AG04449 (cell line): Measurements from ENCODE around the gene LRP1-AS.

ENCODE experiments used
- CTCF ChIA-PET: fragments of 350-600 bp; formaldehyde crosslinking; extraction: SDS; loops from one replicate; lab custom pipeline; 2021; ENCODE audit warnings: antibody characterized with exemption; lab: Yijun Ruan, JAX
- POLR2A ChIA-PET: fragments of 400-600, 350-600 bp; formaldehyde crosslinking; extraction: SDS; loops from one replicate; lab custom pipeline; 2020; ENCODE audit warnings: antibody characterized with exemption, inconsistent platforms; lab: Yijun Ruan, JAX
- DNase-seq: peaks from one replicate; pipeline ENCODE4 v3.0.0-alpha.2; 2010; ENCODE audit warnings: low read depth, low spot score
- H3K4me3 ChIP-seq: 2 replicates; pipeline ENCODE4 v1.5.1; 2011; ENCODE audit warnings: low read depth, mild to moderate bottlenecking, control low read depth, low read length
- TF ChIP-seq, protein P1 (sequence below): IDR thresholded peaks from one replicate; pipeline ENCODE4 v1.5.1; 2011; ENCODE audit warnings: mild to moderate bottlenecking, moderate library complexity, low read length, control low read depth, inconsistent platforms; ENCODE audit not compliant: insufficient read depth; ENCODE audit errors: missing control alignments

The LRP1-AS gene

DNA sequence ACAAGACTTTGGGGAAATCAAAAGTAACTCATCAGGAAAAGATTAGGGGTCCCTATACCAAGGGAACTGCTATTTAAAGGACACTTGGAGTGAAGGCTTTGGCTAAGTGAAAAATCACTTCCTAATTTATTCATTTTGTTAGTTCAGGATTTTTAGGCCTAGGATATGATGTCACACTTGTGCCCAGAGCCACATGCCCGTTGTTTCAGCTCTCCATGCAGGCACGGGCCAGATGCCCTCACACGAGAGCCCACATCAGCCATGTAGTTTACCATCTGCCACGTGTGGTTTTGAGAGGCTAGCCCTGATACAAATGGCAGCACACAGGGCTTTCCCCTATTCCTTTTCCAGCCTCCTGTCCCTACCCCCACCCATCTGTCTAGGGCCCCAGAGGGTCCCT lies 11.9 kb upstream of the LRP1-AS start:
- TF ChIP-seq, protein P1, sequence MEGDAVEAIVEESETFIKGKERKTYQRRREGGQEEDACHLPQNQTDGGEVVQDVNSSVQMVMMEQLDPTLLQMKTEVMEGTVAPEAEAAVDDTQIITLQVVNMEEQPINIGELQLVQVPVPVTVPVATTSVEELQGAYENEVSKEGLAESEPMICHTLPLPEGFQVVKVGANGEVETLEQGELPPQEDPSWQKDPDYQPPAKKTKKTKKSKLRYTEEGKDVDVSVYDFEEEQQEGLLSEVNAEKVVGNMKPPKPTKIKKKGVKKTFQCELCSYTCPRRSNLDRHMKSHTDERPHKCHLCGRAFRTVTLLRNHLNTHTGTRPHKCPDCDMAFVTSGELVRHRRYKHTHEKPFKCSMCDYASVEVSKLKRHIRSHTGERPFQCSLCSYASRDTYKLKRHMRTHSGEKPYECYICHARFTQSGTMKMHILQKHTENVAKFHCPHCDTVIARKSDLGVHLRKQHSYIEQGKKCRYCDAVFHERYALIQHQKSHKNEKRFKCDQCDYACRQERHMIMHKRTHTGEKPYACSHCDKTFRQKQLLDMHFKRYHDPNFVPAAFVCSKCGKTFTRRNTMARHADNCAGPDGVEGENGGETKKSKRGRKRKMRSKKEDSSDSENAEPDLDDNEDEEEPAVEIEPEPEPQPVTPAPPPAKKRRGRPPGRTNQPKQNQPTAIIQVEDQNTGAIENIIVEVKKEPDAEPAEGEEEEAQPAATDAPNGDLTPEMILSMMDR, result no peak
- DNase-seq, result no peak
- CTCF ChIA-PET, result interaction anchor here (1.0 to 3.2 kb wide), 4 partner anchors 14 to 47 kb away, joined by 6 to 20 read pairs (median 14); partner anchors contain the start of gene STAT6
- H3K4me3 ChIP-seq, result no peak overlapping the region
- POLR2A ChIA-PET, result no interaction called here

DNA sequence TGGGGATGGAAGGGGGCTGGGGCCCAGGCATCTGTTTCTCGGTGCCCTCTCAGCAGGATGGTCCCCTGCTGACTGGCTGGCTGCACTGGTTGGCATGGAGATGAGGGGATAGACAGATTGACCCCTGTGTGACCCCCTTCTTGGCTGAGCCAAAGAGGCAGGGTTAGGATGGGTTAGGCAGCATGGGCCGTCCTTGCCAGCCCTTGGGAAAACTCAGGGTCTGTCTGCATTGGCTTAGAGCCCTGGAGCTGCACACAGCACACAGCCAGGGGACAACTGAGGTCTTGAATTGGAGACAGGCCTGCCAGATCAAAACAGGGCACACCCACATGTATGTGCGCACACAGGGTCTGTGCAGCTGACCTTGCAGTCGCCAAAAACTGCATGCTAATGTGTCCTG lies 11.2 kb upstream of the LRP1-AS start:
- POLR2A ChIA-PET, result no interaction called here
- no peak for DNase-seq
- TF ChIP-seq, protein P1, result no peak
- no peak overlapping the region for H3K4me3 ChIP-seq
- CTCF ChIA-PET, result interaction anchor here (1.3 to 3.2 kb wide), 5 partner anchors 8 to 35 kb away, joined by 5 to 20 read pairs (median 14); no protein-coding TSS in a partner anchor

DNA sequence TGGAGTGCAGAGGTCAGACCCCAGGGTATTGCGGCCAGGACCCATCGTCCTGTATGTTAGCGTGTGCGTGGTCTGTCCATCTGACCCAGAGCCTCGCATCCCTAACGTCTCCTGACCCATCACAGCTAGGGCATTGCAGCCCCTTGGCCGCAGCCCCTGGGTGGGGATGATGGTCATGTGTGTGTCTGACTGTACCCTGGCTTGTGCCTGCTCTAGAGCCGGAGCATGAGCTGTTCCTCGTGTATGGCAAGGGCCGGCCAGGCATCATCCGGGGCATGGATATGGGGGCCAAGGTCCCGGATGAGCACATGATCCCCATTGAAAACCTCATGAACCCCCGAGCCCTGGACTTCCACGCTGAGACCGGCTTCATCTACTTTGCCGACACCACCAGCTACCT lies 10.8 kb upstream of the LRP1-AS start:
- CTCF ChIA-PET, result interaction anchor here (1.3 to 2.9 kb wide), 6 partner anchors 8 to 85 kb away, joined by 3 to 14 read pairs (median 4); no protein-coding TSS in a partner anchor
- no peak for DNase-seq

GRCh38 chr12:57157588-57158173 lies 10.3 kb upstream of the LRP1-AS start:
- ChIA-PET POLR2A (no interaction called here), CTCF (interaction anchor here (1.3 to 2.9 kb wide), 8 partner anchors 9 to 85 kb away, joined by 3 to 14 read pairs (median 4); no protein-coding TSS in a partner anchor)
- no peak overlapping the region for H3K4me3 ChIP-seq
- DNase-seq, result no peak
- TF ChIP-seq, protein P1, result no peak

More for the DNA sequence above, 10.8 kb upstream of the LRP1-AS start:
- POLR2A ChIA-PET, result no interaction called here
- H3K4me3 ChIP-seq, result no peak overlapping the region
- TF ChIP-seq, protein P1, result no peak

- no peak for DNase-seq
- H3K4me3 ChIP-seq, result no peak overlapping the region
- TF ChIP-seq, protein P1, result no peak
- POLR2A ChIA-PET, result interaction anchor here (0.9 kb wide), 1 partner anchor 21 kb away, joined by 3 read pairs; no protein-coding TSS in a partner anchor
- CTCF ChIA-PET, result interaction anchor here (1.3 to 2.9 kb wide), 8 partner anchors 10 to 86 kb away, joined by 3 to 14 read pairs (median 4); no protein-coding TSS in a partner anchor
These were observed 9.4 kb upstream of the LRP1-AS start for GRCh38 chr12:57156701-57157403.
